Spleen (tissue), 13 donors: Measurements from ENCODE around the gene HECTD2. TPM values are rescaled to one million over a fixed set of nuclear protein-coding genes. Genes with fewer than 3 reads are reported as not detected.
"Not testable (repeated sequence)": the region's sequence is repeated elsewhere in the genome, so short reads cannot be mapped to it uniquely, and the experiment has no call there.

Source experiments
- DNase-seq: peaks from one replicate; pipeline ENCODE4 v3.0.0-alpha.2; 2020
- H3K27ac ChIP-seq, 8 donors: fragments of 200-600 bp; sonication (generic) in 7 of 8; 1 replicate in 4 of 8; 2 replicates in 4 of 8; pipeline versions ENCODE4 v1.5.0 to v1.8.0; 2016 to 2021; ENCODE audit warnings: inconsistent platforms in 4 of 8, mild to moderate bottlenecking in 4 of 8, moderate library complexity in 1 of 8
- H3K27me3 ChIP-seq, 7 donors: fragments of 200-600 bp; sonication (generic) in 6 of 7; replicated peaks in 1 of 7; 1 replicate in 4 of 7; 2 replicates in 3 of 7; pipeline versions ENCODE4 v1.5.0 to v1.8.0; 2016 to 2021; ENCODE audit warnings: inconsistent platforms in 3 of 7, mild to moderate bottlenecking in 1 of 7
- H3K36me3 ChIP-seq, 6 donors: fragments of 200-600 bp; sonication (generic) in 5 of 6; 1 replicate in 4 of 6; 2 replicates in 2 of 6; pipeline versions ENCODE4 v1.5.0 to v1.8.0; 2016 to 2021; ENCODE audit warnings: inconsistent platforms in 2 of 6
- H3K4me1 ChIP-seq, 6 donors: fragments of 200-600 bp; sonication (generic) in 5 of 6; 1 replicate in 3 of 6; 2 replicates in 3 of 6; pipeline versions ENCODE4 v1.5.0 to v1.8.0; 2016 to 2021; ENCODE audit warnings: inconsistent platforms in 3 of 6
- H3K4me3 ChIP-seq, 8 donors: fragments of 200-600 bp; sonication (generic) in 7 of 8; 1 replicate in 4 of 8; 2 replicates in 4 of 8; pipeline versions ENCODE4 v1.5.0 to v1.8.0; 2016 to 2021; ENCODE audit warnings: inconsistent platforms in 4 of 8, mild to moderate bottlenecking in 4 of 8, moderate library complexity in 2 of 8
- H3K9me3 ChIP-seq, 8 donors: fragments of 200-600 bp; sonication (generic) in 7 of 8; 1 replicate in 4 of 8; 2 replicates in 4 of 8; pipeline versions ENCODE4 v1.5.0 to v1.8.0; 2016 to 2021; ENCODE audit warnings: inconsistent platforms in 4 of 8
- CTCF ChIP-seq, 11 experiments: fragments of 200-600 bp in 7 of 11; fragments of 450-650 bp in 4 of 11; sonication (generic) in 4 of 11; IDR thresholded peaks in 8 of 11; conservative IDR thresholded peaks in 3 of 11; 1 replicate in 7 of 11; 2 replicates in 4 of 11; pipeline versions ENCODE4 v1.4.0 to v1.8.0; 2016 to 2021; ENCODE audit warnings: antibody characterized with exemption in 11 of 11, inconsistent platforms in 4 of 11, mild to moderate bottlenecking in 1 of 11
- POLR2A ChIP-seq, 3 donors: fragments of 450-650 bp; IDR thresholded peaks; one replicate each; pipeline ENCODE4 v1.5.1; 2017; ENCODE audit warnings: antibody characterized with exemption in 3 of 3, mild to moderate bottlenecking in 1 of 3
- POLR2AphosphoS5 ChIP-seq, 3 donors: sonication (generic); formaldehyde crosslinking; IDR thresholded peaks; one replicate each; pipeline ENCODE4 v1.5.1; 2017; ENCODE audit warnings: antibody characterized with exemption in 3 of 3
- WGBS, 5 donors: extraction: QIAGEN DNeasy Blood & Tissue Kit in 3 of 5; methylation state at CpG; one replicate each; pipeline versions ENCODE4 v1.1.5 to v1.1.7; 2013 to 2018; 5-methylcytosine and 5-hydroxymethylcytosine counted together
- intact Hi-C: fragments of 100-400 bp; cut with DNase I; formaldehyde crosslinking; loops from one replicate; pipeline ENCODE4 v1.15.0; 2023; ENCODE audit warnings: low total_unique reads
- long read RNA-seq, 2 donors: transcript quantifications; one replicate each; lab custom pipeline, GENCODE V29; 2026
- polyA plus RNA-seq, 3 donors: library from polyadenylated mRNA; stranded (reverse); fragments of 200-250 nt; gene quantifications; one replicate each; pipeline ENCODE4 v1.2.1, GENCODE V29; 2013
- total RNA-seq, 7 donors: library from RNA; depleted of rRNA in 3 of 7; stranded (reverse); fragments of >200 nt in 3 of 7; fragmentation: NEBNext Ultra II Directional in 4 of 7; extraction: Animal tissue kit (Norgen Biotek cat#: 25700) in 4 of 7; gene quantifications; one replicate each; pipeline versions ENCODE4 v1.1.0 to v1.2.1, GENCODE V29; 2016 to 2021
- donor health status: healthy with polysubstance abuse.
- donor health status: DM: no; HTN: no; CAD: no; lungs with moderate emphysema.
- donor health status: DM: no; HTN: no; CAD: no.
- donor health status: Bipolar disorder and iron deficiency.
- donor health status: healthy.
- donor health status: DM: no; HTN: no; CAD: no.
- donor health status: DM: yes; HTN: yes; CAD: no.

The HECTD2 gene
- total RNA-seq = 10 to 100 TPM in 3 of 7 donors, 1 to 10 TPM in 4; 7.0 to 11.1 (median 7.6) TPM
- polyA plus RNA-seq = 1 to 10 TPM; 3.3 to 3.8 (median 3.6) TPM
- long read RNA-seq, donor 1, full-length matches to known transcripts = 1 of 1 reads
- long read RNA-seq, donor 1, partial matches to known transcripts = 0 of 1 reads
- long read RNA-seq, donor 1, other reads (novel, unspliced or antisense) = 0 of 1 reads
- long read RNA-seq, donor 2, full-length matches to known transcripts = 3 of 3 reads
- long read RNA-seq, donor 2, partial matches to known transcripts = 0 of 3 reads
- long read RNA-seq, donor 2, other reads (novel, unspliced or antisense) = 0 of 3 reads

GRCh38 chr10:91409869-91410637 is at the start of gene HECTD2:
HECTD2 (plus strand) TSS chr10:91410344; CDS start chr10:91410439, 95 bp downstream.
- intact Hi-C loops = no loop called here
- DNase-seq = peak; percentile 96
- peak in 1 of 3 donors; percentile 32 for TF ChIP-seq POLR2A (IDR thresholded peaks at IDR 0.05)
- TF ChIP-seq CTCF (IDR thresholded peaks at IDR 0.05 in 8 of 11, conservative IDR thresholded peaks at IDR 0.05 in 3 of 11) = peak in 9 of 11 experiments; percentile 13 to 70 (median 48)
- TF ChIP-seq POLR2AphosphoS5 (IDR thresholded peaks at IDR 0.05) = peak; percentile 52 to 87 (median 66)
- H3K9me3 ChIP-seq = no peaks in the 10 kb centered on the region
- peak within 1 kb of the TSS; percentile 93 to 100 (median 98) for H3K27ac ChIP-seq
- H3K36me3 ChIP-seq = no peaks in the 10 kb centered on the region
- H3K27me3 ChIP-seq = no peaks in the 10 kb centered on the region
- peaks cover 0 to 31% (median 23%) of the 10 kb centered on the region in 6 donors for H3K4me1 ChIP-seq
- H3K4me3 ChIP-seq = peak within 1 kb of the TSS; percentile 58 to 73 (median 70)
- WGBS, 5 donors = 0 to 1% (median 0%) methylated on average over 12 to 111 of the region's 111 CpGs

- no peak for DNase-seq
- WGBS, 5 donors = 72 to 87% (median 84%) methylated on average over 3 of the region's 3 CpGs
These were observed 49.7 kb upstream of the HECTD2 start for GRCh38 chr10:91360461-91360860.

GRCh38 chr10:91365519-91365918 is 44.6 kb upstream of the HECTD2 start:
- H3K27me3 ChIP-seq, intact Hi-C loops, H3K36me3 ChIP-seq, DNase-seq, H3K4me3 ChIP-seq, H3K4me1 ChIP-seq, H3K9me3 ChIP-seq, H3K27ac ChIP-seq: not testable (repeated sequence)
- 85 to 94% (median 93%) methylated on average over 2 to 3 of the region's 3 CpGs for WGBS, 5 donors

More at GRCh38 chr10:91360461-91360860, 49.7 kb upstream of the HECTD2 start:
- H3K27ac ChIP-seq = no peak overlapping the region
- H3K9me3 ChIP-seq = peaks cover 0 to 4% (median 0%) of the 10 kb centered on the region in 8 donors
- no peaks in the 10 kb centered on the region for H3K4me1 ChIP-seq
- no peaks in the 10 kb centered on the region for H3K36me3 ChIP-seq
- peaks cover 0 to 15% (median 0%) of the 10 kb centered on the region in 7 donors for H3K27me3 ChIP-seq
- intact Hi-C loops = no loop called here
- H3K4me3 ChIP-seq = no peak overlapping the region
- no peak for TF ChIP-seq CTCF (IDR thresholded peaks at IDR 0.05 in 8 of 11, conservative IDR thresholded peaks at IDR 0.05 in 3 of 11)
- no peak for TF ChIP-seq POLR2A (IDR thresholded peaks at IDR 0.05)
- no peak for TF ChIP-seq POLR2AphosphoS5 (IDR thresholded peaks at IDR 0.05)

GRCh38 chr10:91366704-91367103 is 43.4 kb upstream of the HECTD2 start:
- no peak overlapping the region for H3K4me3 ChIP-seq
- 34 to 87% (median 80%) methylated on average over 1 of the region's 1 CpG for WGBS, 5 donors
- intact Hi-C loops = no loop called here
- H3K4me1 ChIP-seq = no peaks in the 10 kb centered on the region
- no peak for DNase-seq
- no peak overlapping the region for H3K27ac ChIP-seq
- H3K27me3 ChIP-seq = peaks cover 0 to 5% (median 0%) of the 10 kb centered on the region in 7 donors
- peaks cover 0 to 4% (median 0%) of the 10 kb centered on the region in 8 donors for H3K9me3 ChIP-seq
- no peaks in the 10 kb centered on the region for H3K36me3 ChIP-seq
- TF ChIP-seq CTCF (IDR thresholded peaks at IDR 0.05 in 8 of 11, conservative IDR thresholded peaks at IDR 0.05 in 3 of 11) (no peak), POLR2A (IDR thresholded peaks at IDR 0.05) (no peak)
